ENCODE measurements around the gene MAOB. TPM values are rescaled to one million over a fixed set of nuclear protein-coding genes. Genes with fewer than 3 reads are reported as not detected.

Gene MAOB
- total RNA-seq, 1 donor from 2014 or later = not detected

GRCh38 chrX:43808231-43808630 lies 74.0 kb downstream of the MAOB start:
- no peak for DNase-seq
- Mint-ChIP-seq H3K9me3 (ENCODE audit: unreplicated experiment) (no peaks in the 10 kb centered on the region), H3K36me3 (ENCODE audit: unreplicated experiment) (no peaks in the 10 kb centered on the region), H3K4me3 (ENCODE audit: unreplicated experiment) (no peak overlapping the region), H3K27ac (ENCODE audit: unreplicated experiment) (no peak overlapping the region), H3K4me1 (ENCODE audit: low read depth, unreplicated experiment) (no peaks in the 10 kb centered on the region), H3K27me3 (ENCODE audit: unreplicated experiment) (no peaks in the 10 kb centered on the region)
- no peak for TF ChIP-seq CTCF (IDR thresholded peaks at IDR 0.05; ENCODE audit: partially characterized antibody, unreplicated experiment)

GRCh38 chrX:43805579-43805978 lies 76.7 kb downstream of the MAOB start:
- TF ChIP-seq CTCF (IDR thresholded peaks at IDR 0.05; ENCODE audit: partially characterized antibody, unreplicated experiment) = no peak
- no peak for DNase-seq
- Mint-ChIP-seq H3K36me3 (ENCODE audit: unreplicated experiment) (no peaks in the 10 kb centered on the region), H3K4me1 (ENCODE audit: low read depth, unreplicated experiment) (no peaks in the 10 kb centered on the region), H3K4me3 (ENCODE audit: unreplicated experiment) (no peak overlapping the region), H3K27me3 (ENCODE audit: unreplicated experiment) (no peaks in the 10 kb centered on the region), H3K27ac (ENCODE audit: unreplicated experiment) (no peak overlapping the region), H3K9me3 (ENCODE audit: unreplicated experiment) (no peaks in the 10 kb centered on the region)

DNA sequence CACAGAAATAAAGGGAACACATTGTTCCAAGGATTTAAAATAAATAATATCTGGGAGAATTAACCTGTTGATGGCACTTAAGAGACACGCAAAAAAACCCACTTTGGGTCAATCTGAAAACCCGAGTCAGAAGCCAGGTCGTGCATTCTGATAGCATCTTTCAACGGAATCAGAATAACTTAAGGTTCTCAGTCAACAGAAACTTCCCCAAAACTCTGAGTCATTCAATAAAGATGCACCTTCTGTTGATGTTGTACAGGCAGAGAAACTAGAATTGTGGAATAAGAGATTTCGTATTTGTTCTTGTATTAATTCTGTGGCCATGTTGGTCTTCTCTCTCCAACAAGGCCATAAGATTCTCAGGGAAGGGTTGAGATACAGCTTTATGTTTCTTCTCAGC lies 78.2 kb downstream of the MAOB start:
- no peak overlapping the region for H3K4me3 Mint-ChIP-seq (ENCODE audit: unreplicated experiment)
- no peak for TF ChIP-seq CTCF (IDR thresholded peaks at IDR 0.05; ENCODE audit: partially characterized antibody, unreplicated experiment)
- H3K36me3 Mint-ChIP-seq (ENCODE audit: unreplicated experiment) = no peaks in the 10 kb centered on the region
- no peak overlapping the region for H3K27ac Mint-ChIP-seq (ENCODE audit: unreplicated experiment)
- H3K9me3 Mint-ChIP-seq (ENCODE audit: unreplicated experiment) = no peaks in the 10 kb centered on the region
- H3K27me3 Mint-ChIP-seq (ENCODE audit: unreplicated experiment) = no peaks in the 10 kb centered on the region
- no peaks in the 10 kb centered on the region for H3K4me1 Mint-ChIP-seq (ENCODE audit: low read depth, unreplicated experiment)
- no peak for DNase-seq

GRCh38 chrX:43785930-43786591 lies 96.2 kb downstream of the MAOB start:
- Mint-ChIP-seq H3K9me3 (ENCODE audit: unreplicated experiment) (no peaks in the 10 kb centered on the region), H3K36me3 (ENCODE audit: unreplicated experiment) (no peaks in the 10 kb centered on the region), H3K4me1 (ENCODE audit: low read depth, unreplicated experiment) (no peaks in the 10 kb centered on the region), H3K27me3 (ENCODE audit: unreplicated experiment) (no peaks in the 10 kb centered on the region), H3K27ac (ENCODE audit: unreplicated experiment) (no peak overlapping the region), H3K4me3 (ENCODE audit: unreplicated experiment) (no peak overlapping the region)
- no peak for DNase-seq
- no peak for TF ChIP-seq CTCF (IDR thresholded peaks at IDR 0.05; ENCODE audit: partially characterized antibody, unreplicated experiment)

DNA sequence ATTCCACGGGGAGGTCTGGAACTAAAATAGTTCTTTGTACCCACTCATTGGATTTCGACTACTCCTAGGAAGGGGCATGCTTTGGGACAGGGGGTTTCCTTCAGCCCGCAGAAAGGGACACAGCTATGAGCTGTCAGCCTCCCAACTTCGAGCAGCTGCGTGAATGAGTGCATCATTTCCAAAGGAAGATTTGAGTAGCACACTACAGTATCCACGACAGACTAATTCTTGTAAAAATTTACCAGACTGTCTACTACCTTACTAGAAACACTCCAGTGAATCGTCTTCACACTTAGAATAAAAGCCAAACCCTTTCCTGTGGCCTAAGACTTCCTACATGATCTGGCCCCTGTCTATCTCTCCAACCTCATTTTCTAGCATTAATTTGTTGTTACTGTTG lies 124.2 kb downstream of the MAOB start:
- no peak for TF ChIP-seq CTCF (IDR thresholded peaks at IDR 0.05; ENCODE audit: partially characterized antibody, unreplicated experiment)
- H3K36me3 Mint-ChIP-seq (ENCODE audit: unreplicated experiment) = no peaks in the 10 kb centered on the region
- no peak overlapping the region for H3K4me3 Mint-ChIP-seq (ENCODE audit: unreplicated experiment)
- H3K27ac Mint-ChIP-seq (ENCODE audit: unreplicated experiment) = no peak overlapping the region
- no peak for DNase-seq
- H3K27me3 Mint-ChIP-seq (ENCODE audit: unreplicated experiment) = no peaks in the 10 kb centered on the region
- no peaks in the 10 kb centered on the region for H3K4me1 Mint-ChIP-seq (ENCODE audit: low read depth, unreplicated experiment)
- H3K9me3 Mint-ChIP-seq (ENCODE audit: unreplicated experiment) = no peaks in the 10 kb centered on the region
